ENCODE measurements around the gene ANKMY1.

ANKMY1 gene

GRCh38 chr2:240589375-240589774, 31.6 kb upstream of the ANKMY1 start:
- no peak for DNase-seq (ENCODE audit: low read depth)
- no peak for TF ChIP-seq CTCF (IDR thresholded peaks at IDR 0.05; ENCODE audit: control insufficient read depth, insufficient read depth, low read depth, low read length, missing control alignments)
- no peak overlapping the region for H3K4me3 ChIP-seq (ENCODE audit: control insufficient read depth, low read depth, low read length)

- no peak for DNase-seq (ENCODE audit: low read depth)
- no peak overlapping the region for H3K4me3 ChIP-seq (ENCODE audit: control insufficient read depth, low read depth, low read length)
Observed at GRCh38 chr2:240588669-240589068, 30.9 kb upstream of the ANKMY1 start.

GRCh38 chr2:240588006-240588655, 30.3 kb upstream of the ANKMY1 start:
- H3K4me3 ChIP-seq (ENCODE audit: control insufficient read depth, low read depth, low read length) = peak overlapping the region; percentile 97
- no peak for TF ChIP-seq CTCF (IDR thresholded peaks at IDR 0.05; ENCODE audit: control insufficient read depth, insufficient read depth, low read depth, low read length, missing control alignments)
- no peak for DNase-seq (ENCODE audit: low read depth)

More at GRCh38 chr2:240588669-240589068, 30.9 kb upstream of the ANKMY1 start:
- no peak for TF ChIP-seq CTCF (IDR thresholded peaks at IDR 0.05; ENCODE audit: control insufficient read depth, insufficient read depth, low read depth, low read length, missing control alignments)

- DNase-seq (ENCODE audit: low read depth) = no peak
- peak overlapping the region; percentile 97 for H3K4me3 ChIP-seq (ENCODE audit: control insufficient read depth, low read depth, low read length)
- no peak for TF ChIP-seq CTCF (IDR thresholded peaks at IDR 0.05; ENCODE audit: control insufficient read depth, insufficient read depth, low read depth, low read length, missing control alignments)
Observed at GRCh38 chr2:240586919-240587800, 29.4 kb upstream of the ANKMY1 start.

- TF ChIP-seq CTCF (IDR thresholded peaks at IDR 0.05; ENCODE audit: control insufficient read depth, insufficient read depth, low read depth, low read length, missing control alignments) = no peak
- peak; percentile 52 for DNase-seq (ENCODE audit: low read depth)
- H3K4me3 ChIP-seq (ENCODE audit: control insufficient read depth, low read depth, low read length) = peak within 1 kb of the TSS; percentile 97
Observed at GRCh38 chr2:240586198-240586918, 28.6 kb upstream of the ANKMY1 start, which contains the start of gene CAPN10. Gene CAPN10 (plus strand): TSS chr2:240586734. CDS start chr2:240586912, 178 bp downstream.

GRCh38 chr2:240585681-240586197, 28.0 kb upstream of the ANKMY1 start:
- no peak for TF ChIP-seq CTCF (IDR thresholded peaks at IDR 0.05; ENCODE audit: control insufficient read depth, insufficient read depth, low read depth, low read length, missing control alignments)
- DNase-seq (ENCODE audit: low read depth) = no peak
- H3K4me3 ChIP-seq (ENCODE audit: control insufficient read depth, low read depth, low read length) = peak overlapping the region; percentile 97

Measured in AG09309 (cell line).